K562 (cell line): ENCODE results near the gene INTS1. TPM values are rescaled to one million over a fixed set of nuclear protein-coding genes. Genes with fewer than 3 reads are reported as not detected.

Source experiments
- ATAC-seq: fragments of 200-7000 bp; cut with Tn5 transposase; 3 replicates; pipeline ENCODE4 v1.9.1; 2020; ENCODE audit warnings: moderate library complexity
- BruUV-seq: library from RNA; stranded (reverse); fragments of 400-500 nt; replicated peaks from 2 replicates; lab custom pipeline; 2021; lab: Mats Ljungman, UMichigan
- CTCF ChIA-PET: fragments of 300-600 bp; formaldehyde crosslinking; extraction: SDS; loops from one replicate; lab custom pipeline; 2021; ENCODE audit warnings: low intra/inter-chr PET ratio; lab: Yijun Ruan, JAX
- POLR2A ChIA-PET: fragments of 300-600, 350-650 bp; sonication (Branson Sonifier 250); formaldehyde crosslinking; extraction: SDS; loops from one replicate; lab custom pipeline; 2021; ENCODE audit warnings: antibody characterized with exemption, inconsistent platforms; lab: Yijun Ruan, JAX
- DNase-seq, 4 experiments: peaks; one replicate each; pipeline versions ENCODE4 v3.0.0 to v3.0.0-alpha.2; 2011 to 2018; ENCODE audit warnings: low spot score in 3 of 4, mixed read lengths in 3 of 4; ENCODE audit errors: extremely low read depth in 1 of 4
- FAIRE-seq: peaks from 2 replicates; lab custom pipeline; 2011; peaks lifted over from hg19 to GRCh38; lab: Jason Lieb, UNC
- H2AFZ ChIP-seq: 2 replicates; pipeline ENCODE4 v1.6.0; 2011; ENCODE audit warnings: low read depth, low read length, control low read depth, inconsistent platforms
- H3K27ac ChIP-seq: fragments of 200-600 bp; 3 replicates; pipeline ENCODE4 v1.8.0; 2011; ENCODE audit warnings: low read depth, mild to moderate bottlenecking, control low read depth, inconsistent platforms, low read length, moderate library complexity, mixed read lengths; ENCODE audit errors: extremely low read depth
- H3K27me3 ChIP-seq, 2 experiments: fragments of 300-600 bp in 1 of 2; 2 replicates in 1 of 2; 3 replicates in 1 of 2; pipeline versions ENCODE4 v1.6.0 to v1.8.0; 2011; ENCODE audit warnings: inconsistent platforms in 2 of 2, low read length in 2 of 2, mild to moderate bottlenecking in 1 of 2, mixed read lengths in 1 of 2, moderate library complexity in 1 of 2; ENCODE audit not compliant: control insufficient read depth in 2 of 2, insufficient read depth in 2 of 2
- H3K36me3 ChIP-seq: fragments of 300-600 bp; 3 replicates; pipeline ENCODE4 v1.8.0; 2011; ENCODE audit warnings: mild to moderate bottlenecking, low read length, inconsistent platforms; ENCODE audit not compliant: control insufficient read depth, insufficient read depth
- H3K4me1 ChIP-seq, 2 experiments: fragments of 200-600 bp in 1 of 2; replicated peaks in 1 of 2; 2 replicates in 1 of 2; 3 replicates in 1 of 2; pipeline versions ENCODE4 v1.5.1 to v1.8.0; 2011; ENCODE audit warnings: inconsistent platforms in 2 of 2, low read length in 2 of 2, mild to moderate bottlenecking in 1 of 2, mixed read lengths in 1 of 2, moderate library complexity in 1 of 2; ENCODE audit not compliant: control insufficient read depth in 2 of 2, insufficient read depth in 2 of 2
- H3K4me2 ChIP-seq: 2 replicates; pipeline ENCODE4 v1.6.1; 2011; ENCODE audit warnings: low read length, control low read depth, inconsistent platforms, mixed read lengths; ENCODE audit not compliant: insufficient read depth
- H3K4me3 ChIP-seq: fragments of 200-600 bp; sonication (generic), shearing (Covaris generic); 2 replicates; pipeline ENCODE4 v1.5.1; 2016; ENCODE audit warnings: control low read depth, inconsistent platforms
- H3K79me2 ChIP-seq: fragments of 200-600 bp; 3 replicates; pipeline ENCODE4 v1.8.0; 2011; ENCODE audit warnings: low read length, inconsistent platforms; ENCODE audit not compliant: control insufficient read depth, insufficient read depth
- H3K9ac ChIP-seq, 2 experiments: 2 replicates each; pipeline versions ENCODE4 v1.6.0 to v1.6.1; 2011; ENCODE audit warnings: low read depth in 2 of 2, low read length in 2 of 2, control low read depth in 1 of 2, inconsistent platforms in 1 of 2, mild to moderate bottlenecking in 1 of 2, mixed read lengths in 1 of 2; ENCODE audit not compliant: insufficient read depth in 1 of 2
- H3K9me1 ChIP-seq: one replicate; pipeline ENCODE4 v1.6.0; 2011; ENCODE audit warnings: inconsistent platforms, mild to moderate bottlenecking, low read length, moderate library complexity; ENCODE audit not compliant: control insufficient read depth, insufficient read depth
- H3K9me3 ChIP-seq: replicated peaks from 2 replicates; pipeline ENCODE4 v1.5.1; 2011; ENCODE audit warnings: low read depth, low read length, inconsistent platforms; ENCODE audit not compliant: control insufficient read depth, insufficient read depth
- H4K20me1 ChIP-seq: replicated peaks from 2 replicates; pipeline ENCODE4 v1.6.1; 2011; ENCODE audit warnings: low read length, inconsistent platforms, mixed read lengths; ENCODE audit not compliant: control insufficient read depth, insufficient read depth
- ARID4B ChIP-seq: sonication (generic); formaldehyde crosslinking; IDR thresholded peaks from 2 replicates; pipeline ENCODE4 v1.8.0; 2022; ENCODE audit warnings: mild to moderate bottlenecking, missing genetic modification reagents
- FOXK2 ChIP-seq, 2 experiments: fragments of 450-650 bp; IDR thresholded peaks in 1 of 2; conservative IDR thresholded peaks in 1 of 2; 2 replicates each; pipeline ENCODE4 v1.6.1; 2016; ENCODE audit warnings: low read depth in 2 of 2, mild to moderate bottlenecking in 1 of 2
- NCOA4 ChIP-seq: fragments of 450-650 bp; IDR thresholded peaks from 2 replicates; pipeline ENCODE4 v1.6.1; 2018; ENCODE audit warnings: mild to moderate bottlenecking; ENCODE audit not compliant: partially characterized antibody
- POLR2B ChIP-seq: fragments of 450-650 bp; IDR thresholded peaks from 2 replicates; pipeline ENCODE4 v1.6.1; 2018; ENCODE audit warnings: low read depth; ENCODE audit not compliant: partially characterized antibody
- TOE1 ChIP-seq, 2 experiments: fragments of 450-650 bp in 1 of 2; sonication (generic) in 1 of 2; formaldehyde crosslinking in 1 of 2; IDR thresholded peaks; 2 replicates each; pipeline versions ENCODE4 v1.7.1 to v1.8.0; 2016 to 2022; ENCODE audit warnings: borderline replicate concordance in 2 of 2, mild to moderate bottlenecking in 2 of 2, antibody characterized with exemption in 1 of 2, inconsistent platforms in 1 of 2, low read depth in 1 of 2, missing genetic modification reagents in 1 of 2, moderate library complexity in 1 of 2
- USF1 ChIP-seq: sonication (generic); formaldehyde crosslinking; IDR thresholded peaks from 2 replicates; pipeline ENCODE4 v1.9.0; 2022; ENCODE audit warnings: mild to moderate bottlenecking, missing genetic modification reagents
- ZBTB33 ChIP-seq: sonication (generic); formaldehyde crosslinking; IDR thresholded peaks from 2 replicates; pipeline ENCODE4 v1.8.1; 2023; ENCODE audit warnings: mild to moderate bottlenecking, missing genetic modification reagents
- ZNF212 ChIP-seq: fragments of 450-650 bp; formaldehyde crosslinking; IDR thresholded peaks from 2 replicates; pipeline ENCODE4 v1.4.0; 2020; ENCODE audit warnings: mild to moderate bottlenecking
- ZNF224 ChIP-seq: sonication (generic); formaldehyde crosslinking; IDR thresholded peaks from 2 replicates; pipeline ENCODE4 v1.8.0; 2022; ENCODE audit warnings: mild to moderate bottlenecking, missing genetic modification reagents
- ZNF277 ChIP-seq: fragments of 250-450 bp; sonication (Bioruptor Pico); IDR thresholded peaks from 2 replicates; pipeline ENCODE4 v1.8.0; 2022; ENCODE audit warnings: inconsistent platforms, mild to moderate bottlenecking, moderate library complexity, borderline replicate concordance
- WGBS: fragments of 100-300 bp; shearing (Covaris generic); methylation state at CpG from one replicate; pipeline ENCODE4 v1.1.6; 2016; ENCODE audit warnings: low coverage, mixed read lengths; ENCODE audit not compliant: insufficient coverage; ENCODE audit errors: missing lambda C conversion rate; 5-methylcytosine and 5-hydroxymethylcytosine counted together
- in situ Hi-C: fragments of 300-500 bp; cut with MboI; formaldehyde crosslinking; loops from 4 replicates; pipeline ENCODE4 v1.15.0; 2018; ENCODE audit warnings: inconsistent platforms, mixed read lengths
- intact Hi-C: fragments of 100-400 bp; cut with micrococcal nuclease; formaldehyde crosslinking; loops from 2 replicates; pipeline ENCODE4 v1.14.2; 2022
- polyA plus RNA-seq, 8 experiments: library from polyadenylated mRNA; depleted of rRNA in 4 of 8; stranded (reverse) in 5 of 8; unstranded in 3 of 8; fragments of >200 nt; fragmentation: Nextera tagmentation in 2 of 8; fragmentation: Illumina TruSeq in 1 of 8; extraction: Ambion mirVana in 2 of 8; extraction: Trizol in 1 of 8; gene quantifications; 2 replicates each; pipeline versions ENCODE4 v1.2.1 to v1.2.3, GENCODE V29; 2011 to 2014; ENCODE audit warnings: inconsistent platforms in 1 of 8, missing spikeins in 1 of 8
- total RNA-seq, 7 experiments: library from RNA; depleted of rRNA in 6 of 7; stranded (reverse); fragments of >200 nt in 6 of 7; fragmentation: Illumina TruSeq in 2 of 7; extraction: Trizol in 2 of 7; gene quantifications; 2 replicates each; pipeline versions ENCODE4 v1.2.1 to v1.2.3, GENCODE V29; 2011 to 2021; ENCODE audit warnings: low replicate concordance in 1 of 7

Gene INTS1
- total and polyA plus RNA-seq, 9 of the 15 experiments (the other 6 are each of a cell fraction or from before 2014, with no cell fraction given): 0.34 to 119 (median 18.5) TPM

GRCh38 chr7:1539882-1540775, 35.9 kb upstream of the INTS1 start:
- H3K4me1 ChIP-seq: peaks cover 10 to 80% of the 10 kb centered on the region in 2 experiments; a peak in 4 of 5 replicates
- no TSS peak for BruUV-seq
- no peak overlapping the region for H3K4me3 ChIP-seq
- in situ Hi-C loops (no loop called here), intact Hi-C loops (no loop called here)
- peaks cover 25% of the 10 kb centered on the region for H4K20me1 ChIP-seq
- H3K79me2 ChIP-seq: peaks cover 33% of the 10 kb centered on the region
- H3K27me3 ChIP-seq: no peaks in the 10 kb centered on the region
- FAIRE-seq (no peak), DNase-seq (no peak), ATAC-seq (no peak)
- peaks cover 52% of the 10 kb centered on the region; the same call in 2 of the 3 replicates for H3K36me3 ChIP-seq
- no peak overlapping the region for H3K27ac ChIP-seq
- peaks cover 10% of the 10 kb centered on the region for H3K9me1 ChIP-seq
- 98% methylated on average over 32 of the region's 73 CpGs for WGBS
- no peak overlapping the region for H3K4me2 ChIP-seq
- no peaks in the 10 kb centered on the region for H3K9me3 ChIP-seq
- CTCF ChIA-PET: no interaction called here
- H2AFZ ChIP-seq: no peak overlapping the region
- POLR2A ChIA-PET: interaction anchor here (0.9 to 1.3 kb wide), 3 partner anchors 8 to 34 kb away, joined by 3 to 5 read pairs (median 3); no protein-coding TSS in a partner anchor
- H3K9ac ChIP-seq: no peak overlapping the region
- TF ChIP-seq ZBTB33 (CRISPR knock-in tag) (peak; percentile 89), ZNF212 (CRISPR knock-in tag) (no peak), USF1 (CRISPR knock-in tag) (0 out of 2 replicates have a peak, but pooled peaks have one; percentile 3), POLR2B (no peak), TOE1 (IDR thresholded peaks at IDR 0.05; ENCODE audit: borderline replicate concordance) (no peak), TOE1 (CRISPR knock-in tag; IDR thresholded peaks at IDR 0.05; ENCODE audit: borderline replicate concordance, low read depth) (no peak), ZNF224 (no peak), FOXK2 (conservative IDR thresholded peaks at IDR 0.05 in 1 of 2, IDR thresholded peaks at IDR 0.05 in 1 of 2; ENCODE audit: low read depth in 2 of 2) (no peak), NCOA4 (no peak), ZNF277 (CRISPR knock-in tag) (no peak), ARID4B (CRISPR knock-in tag) (no peak)
